GM23248 (cell line): ENCODE data around the gene CXCL17. TPM values are rescaled to one million over a fixed set of nuclear protein-coding genes. Genes with fewer than 3 reads are reported as not detected.

Experiments
- DNase-seq: peaks from one replicate; pipeline ENCODE4 v3.0.0-alpha.2; 2015
- H2AFZ ChIP-seq: fragments of 200-600 bp; sonication (generic); 2 replicates; pipeline ENCODE4 v1.6.1; 2016; ENCODE audit warnings: antibody characterized with exemption
- H3F3A ChIP-seq: fragments of 200-600 bp; sonication (generic); 2 replicates; pipeline ENCODE4 v1.6.1; 2016; ENCODE audit warnings: mild to moderate bottlenecking, antibody characterized with exemption, mixed run types; ENCODE audit not compliant: insufficient read depth
- H3K27ac ChIP-seq: fragments of 200-600 bp; sonication (generic); 2 replicates; pipeline ENCODE4 v1.5.1; 2016; ENCODE audit warnings: mild to moderate bottlenecking
- H3K27me3 ChIP-seq: fragments of 200-600 bp; sonication (generic); replicated peaks from 2 replicates; pipeline ENCODE4 v1.6.1; 2016; ENCODE audit warnings: mild to moderate bottlenecking; ENCODE audit not compliant: insufficient read depth
- H3K36me3 ChIP-seq: fragments of 200-600 bp; sonication (generic); 2 replicates; pipeline ENCODE4 v1.6.1; 2016; ENCODE audit warnings: low read depth, mild to moderate bottlenecking
- H3K4me1 ChIP-seq: fragments of 200-600 bp; sonication (generic); 2 replicates; pipeline ENCODE4 v1.6.1; 2016; ENCODE audit warnings: mild to moderate bottlenecking; ENCODE audit not compliant: insufficient read depth
- H3K4me2 ChIP-seq: fragments of 200-600 bp; sonication (generic); one replicate; pipeline ENCODE4 v1.6.1; 2016; ENCODE audit warnings: mild to moderate bottlenecking; ENCODE audit not compliant: unreplicated experiment
- H3K4me3 ChIP-seq: fragments of 200-600 bp; sonication (generic); 2 replicates; pipeline ENCODE4 v1.5.1; 2016; ENCODE audit warnings: mild to moderate bottlenecking
- H3K79me2 ChIP-seq: fragments of 200-600 bp; sonication (generic); 2 replicates; pipeline ENCODE4 v1.6.1; 2016; ENCODE audit warnings: mild to moderate bottlenecking; ENCODE audit not compliant: insufficient read depth
- H3K9ac ChIP-seq: fragments of 200-600 bp; sonication (generic); 2 replicates; pipeline ENCODE4 v1.6.1; 2016; ENCODE audit warnings: mild to moderate bottlenecking
- H3K9me2 ChIP-seq: fragments of 200-600 bp; sonication (generic); 2 replicates; pipeline ENCODE4 v1.6.1; 2016; ENCODE audit warnings: mixed run types, mild to moderate bottlenecking, moderate library complexity; ENCODE audit not compliant: insufficient read depth
- H3K9me3 ChIP-seq: fragments of 200-600 bp; sonication (generic); one replicate; pipeline ENCODE4 v1.6.1; 2017; ENCODE audit warnings: low read depth
- H4K20me1 ChIP-seq: fragments of 200-600 bp; sonication (generic); 2 replicates; pipeline ENCODE4 v1.6.0; 2016; ENCODE audit not compliant: insufficient read depth
- EZH2 ChIP-seq: fragments of 200-600 bp; sonication (generic); IDR thresholded peaks from 2 replicates; pipeline ENCODE4 v1.6.1; 2018; ENCODE audit warnings: antibody characterized with exemption, mild to moderate bottlenecking; ENCODE audit not compliant: insufficient read depth, poor library complexity, severe bottlenecking
- EZH2phosphoT487 ChIP-seq: fragments of 200-600 bp; sonication (generic); IDR thresholded peaks from 2 replicates; pipeline ENCODE4 v1.6.1; 2018; ENCODE audit warnings: antibody characterized with exemption, moderate library complexity, mild to moderate bottlenecking, low read depth; ENCODE audit not compliant: insufficient read depth
- WGBS, 2 experiments: methylation state at CpG; one replicate each; pipeline ENCODE4 v1.1.6; 2015 to 2017; ENCODE audit warnings: low lambda C conversion rate in 2 of 2, low coverage in 1 of 2; ENCODE audit errors: missing lambda C conversion rate in 2 of 2; 5-methylcytosine and 5-hydroxymethylcytosine counted together
- in situ Hi-C: fragments of 300-500 bp; cut with MboI; formaldehyde crosslinking; loops from 2 replicates; pipeline ENCODE4 v1.15.0; 2020
- polyA plus RNA-seq: library from polyadenylated mRNA; unstranded; fragments of >200 nt; fragmentation: Nextera tagmentation; extraction: Ambion mirVana; gene quantifications from 2 replicates; pipeline ENCODE4 v1.2.1, GENCODE V29; 2016
- total RNA-seq: library from RNA; depleted of rRNA; stranded (reverse); fragments of >200 nt; shearing (Covaris generic); gene quantifications from 2 replicates; pipeline ENCODE4 v1.2.3, GENCODE V29; 2014

The CXCL17 gene
- total and polyA plus RNA-seq, 2 experiments from 2014 or later, result not detected

- no peaks in the 10 kb centered on the region for H3F3A ChIP-seq
- no peaks in the 10 kb centered on the region for H3K9me3 ChIP-seq
- H3K27ac ChIP-seq, result no peak overlapping the region
- H3K36me3 ChIP-seq, result no peaks in the 10 kb centered on the region
- no peaks in the 10 kb centered on the region for H3K79me2 ChIP-seq
- H3K4me1 ChIP-seq, result no peaks in the 10 kb centered on the region
- H3K9ac ChIP-seq, result no peak overlapping the region
- H2AFZ ChIP-seq, result no peak overlapping the region; the same call in 1 of the 2 replicates
- H3K9me2 ChIP-seq, result no peaks in the 10 kb centered on the region
- no peak overlapping the region for H3K4me2 ChIP-seq
- H4K20me1 ChIP-seq, result no peaks in the 10 kb centered on the region
- WGBS, 2 experiments, result 81 to 86% methylated on average over 17 of the region's 17 CpGs
- no peak for DNase-seq
- TF ChIP-seq EZH2 (no peak), EZH2phosphoT487 (no peak)
- H3K27me3 ChIP-seq, result no peaks in the 10 kb centered on the region
- in situ Hi-C loops, result no loop called here
- peak overlapping the region; percentile 69; the same call in 1 of the 2 replicates for H3K4me3 ChIP-seq
Measured at GRCh38 chr19:42422092-42422900, 20.4 kb downstream of the CXCL17 start.

DNA sequence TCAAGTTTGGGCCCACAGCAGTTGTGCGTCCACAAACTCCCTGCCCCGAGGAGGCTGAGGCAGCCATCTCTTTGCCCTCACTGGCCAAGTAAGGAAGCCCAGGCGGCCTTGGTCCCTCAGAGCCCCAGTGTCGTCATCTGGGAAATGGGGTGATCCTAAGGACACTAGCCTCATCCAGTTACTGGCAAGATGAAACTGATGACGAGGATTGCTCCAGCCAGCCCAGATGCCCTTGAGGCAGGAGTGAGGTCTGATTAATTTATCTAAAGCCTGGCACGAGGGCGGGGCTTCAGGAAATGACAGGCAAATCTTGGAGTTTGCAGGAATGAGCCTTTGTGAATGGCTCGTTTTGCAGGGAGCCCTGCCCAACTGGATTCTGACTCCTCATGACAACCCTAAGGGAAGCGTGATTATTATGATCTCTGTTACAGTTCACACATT is 21.1 kb downstream of the CXCL17 start:
- no peak for TF ChIP-seq EZH2phosphoT487
- TF ChIP-seq EZH2, result no peak
- Histone ChIP-seq H2AFZ (no peak overlapping the region), H3K79me2 (no peaks in the 10 kb centered on the region), H3K4me3 (no peak overlapping the region), H3K27me3 (no peaks in the 10 kb centered on the region), H3K9ac (no peak overlapping the region), H3K9me3 (no peaks in the 10 kb centered on the region), H4K20me1 (no peaks in the 10 kb centered on the region), H3K27ac (no peak overlapping the region), H3F3A (no peaks in the 10 kb centered on the region), H3K4me2 (no peak overlapping the region), H3K9me2 (no peaks in the 10 kb centered on the region), H3K4me1 (no peaks in the 10 kb centered on the region), H3K36me3 (no peaks in the 10 kb centered on the region)
- DNase-seq, result peak; percentile 48
- in situ Hi-C loops, result no loop called here
- 60 to 62% methylated on average over 9 of the region's 9 CpGs for WGBS, 2 experiments

DNA sequence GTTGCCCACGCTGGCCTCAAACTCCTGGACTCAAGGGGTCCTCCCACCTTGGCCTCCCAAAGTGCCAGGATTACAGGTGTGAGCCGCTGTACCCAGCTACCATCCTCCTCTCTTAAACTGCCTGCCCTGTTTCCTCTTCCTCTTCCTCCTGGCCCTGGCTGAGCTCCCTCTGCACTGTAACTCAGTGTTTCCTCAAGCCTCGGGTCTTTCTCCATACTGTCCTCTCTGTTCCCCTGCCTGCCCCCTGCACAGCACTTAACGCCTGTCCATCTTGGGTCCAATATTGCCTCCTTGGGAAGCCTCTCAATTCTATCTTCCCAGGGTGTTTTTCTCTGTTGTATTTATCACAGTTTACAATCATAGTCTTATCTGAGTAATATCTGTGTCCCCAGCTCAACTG is 21.6 kb downstream of the CXCL17 start:
- Histone ChIP-seq H3K4me2 (no peak overlapping the region), H3K27ac (no peak overlapping the region), H3K4me1 (no peaks in the 10 kb centered on the region), H4K20me1 (no peaks in the 10 kb centered on the region), H3K4me3 (no peak overlapping the region), H3K9me3 (no peaks in the 10 kb centered on the region), H3K9me2 (no peaks in the 10 kb centered on the region), H3K9ac (no peak overlapping the region), H3K36me3 (no peaks in the 10 kb centered on the region), H2AFZ (no peak overlapping the region), H3K27me3 (no peaks in the 10 kb centered on the region), H3K79me2 (no peaks in the 10 kb centered on the region), H3F3A (no peaks in the 10 kb centered on the region)
- in situ Hi-C loops, result no loop called here
- 88 to 96% methylated on average over 4 of the region's 4 CpGs for WGBS, 2 experiments
- no peak for DNase-seq
- TF ChIP-seq EZH2phosphoT487, result no peak
- TF ChIP-seq EZH2, result no peak

DNA sequence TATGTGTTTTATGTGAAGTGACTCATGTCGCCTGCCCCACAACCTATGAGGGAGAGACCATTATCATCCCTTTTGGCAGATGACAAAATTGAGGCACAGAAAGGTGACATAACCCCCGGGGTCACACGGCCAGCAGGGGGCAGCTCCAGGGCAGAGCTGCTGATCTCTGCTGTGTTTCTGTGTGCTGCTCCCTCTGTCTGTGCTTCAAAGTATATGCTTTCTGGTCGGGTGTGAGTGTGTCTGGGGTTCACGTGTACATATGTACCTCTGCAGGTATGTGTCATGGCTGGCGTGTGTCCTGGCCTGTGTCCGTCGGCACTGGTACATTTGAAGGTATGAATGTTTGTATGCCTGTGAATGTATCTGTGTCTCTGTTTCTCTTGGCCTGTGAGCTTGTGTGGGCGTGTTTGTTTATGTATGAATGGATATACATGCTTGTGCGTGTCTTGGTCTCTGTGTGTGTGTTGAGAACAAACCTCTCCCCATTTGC is 22.6 kb downstream of the CXCL17 start:
- H3K27me3 ChIP-seq, result no peaks in the 10 kb centered on the region
- no peak overlapping the region for H3K9ac ChIP-seq
- WGBS, 2 experiments, result 37 to 45% methylated on average over 10 of the region's 10 CpGs
- no peaks in the 10 kb centered on the region for H3F3A ChIP-seq
- H3K4me1 ChIP-seq, result no peaks in the 10 kb centered on the region
- H4K20me1 ChIP-seq, result no peaks in the 10 kb centered on the region
- no peak overlapping the region for H3K27ac ChIP-seq
- no peak for TF ChIP-seq EZH2phosphoT487
- TF ChIP-seq EZH2, result no peak
- DNase-seq, result peak; percentile 67
- no peaks in the 10 kb centered on the region for H3K79me2 ChIP-seq
- in situ Hi-C loops, result no loop called here
- H3K9me2 ChIP-seq, result no peaks in the 10 kb centered on the region
- H3K36me3 ChIP-seq, result no peaks in the 10 kb centered on the region
- H3K9me3 ChIP-seq, result no peaks in the 10 kb centered on the region
- no peak overlapping the region for H2AFZ ChIP-seq
- H3K4me2 ChIP-seq, result no peak overlapping the region
- no peak overlapping the region for H3K4me3 ChIP-seq
